Naive B cell (primary cell): ENCODE data around the gene RPL41. TPM values are rescaled to one million over a fixed set of nuclear protein-coding genes. Genes with fewer than 3 reads are reported as not detected.
A peak's percentile ranks its signal among the peaks of the same experiment; 100 is the strongest.

ENCODE experiments used
- ATAC-seq, 2 donors: fragments of 150-1000 bp; cut with Tn5 transposase; 2 replicates each; pipeline ENCODE4 v1.10.0; 2021; ENCODE audit warnings: low read depth in 2 of 2, mild to moderate bottlenecking in 2 of 2, moderate library complexity in 2 of 2
- DNase-seq: peaks from one replicate; pipeline ENCODE4 v3.0.0; 2022
- H3K27ac Mint-ChIP-seq, 6 donors: one replicate each; pipeline ENCODE4 v1.8.0; 2020 to 2022; ENCODE audit warnings: mild to moderate bottlenecking in 6 of 6, mixed read lengths in 6 of 6, moderate library complexity in 5 of 6, inconsistent platforms in 2 of 6
- H3K27me3 Mint-ChIP-seq, 3 donors: one replicate each; pipeline ENCODE4 v1.8.0; 2021 to 2022; ENCODE audit warnings: mixed read lengths in 3 of 3, mild to moderate bottlenecking in 1 of 3
- H3K36me3 Mint-ChIP-seq, 2 donors: one replicate each; pipeline ENCODE4 v1.8.0; 2020 to 2022; ENCODE audit warnings: mixed read lengths in 2 of 2, inconsistent platforms in 1 of 2, mild to moderate bottlenecking in 1 of 2
- H3K4me1 Mint-ChIP-seq, 3 donors: one replicate each; pipeline ENCODE4 v1.8.0; 2020 to 2022; ENCODE audit warnings: mixed read lengths in 3 of 3, inconsistent platforms in 1 of 3, mild to moderate bottlenecking in 1 of 3, moderate library complexity in 1 of 3
- H3K4me3 Mint-ChIP-seq, 8 donors: one replicate each; pipeline ENCODE4 v1.8.0; 2020 to 2022; ENCODE audit warnings: mild to moderate bottlenecking in 8 of 8, mixed read lengths in 8 of 8, moderate library complexity in 8 of 8, inconsistent platforms in 2 of 8
- H3K9me3 Mint-ChIP-seq, 7 donors: one replicate each; pipeline ENCODE4 v1.8.0; 2020 to 2022; ENCODE audit warnings: mixed read lengths in 7 of 7, mild to moderate bottlenecking in 5 of 7, inconsistent platforms in 2 of 7, moderate library complexity in 1 of 7
- polyA plus RNA-seq, 6 donors: library from polyadenylated mRNA; unstranded; fragments of 300-500 nt; fragmentation: Illumina TruSeq; gene quantifications; one replicate each; pipeline ENCODE4 v1.2.3, GENCODE V29; 2021; ENCODE audit warnings: low read depth in 6 of 6

The RPL41 gene
- polyA plus RNA-seq, 6 donors from 2014 or later: 5,503 to 9,903 (median 8,851) TPM

GRCh38 chr12:56163533-56164344, 47.3 kb downstream of the RPL41 start:
- ATAC-seq (no peak), DNase-seq (no peak)
- no peaks in the 10 kb centered on the region for H3K9me3 Mint-ChIP-seq
- peak overlapping the region in 2 of 6 donors; percentile 38 to 64 for H3K27ac Mint-ChIP-seq
- no peaks in the 10 kb centered on the region for H3K27me3 Mint-ChIP-seq
- peaks cover 28% of the 10 kb centered on the region in 3 donors for H3K4me1 Mint-ChIP-seq
- H3K36me3 Mint-ChIP-seq: peaks cover 4 to 43% of the 10 kb centered on the region in 2 donors
- peak overlapping the region in 2 of 8 donors; percentile 3 to 12 for H3K4me3 Mint-ChIP-seq

GRCh38 chr12:56164345-56164729, 47.9 kb downstream of the RPL41 start:
- Mint-ChIP-seq H3K27me3 (no peaks in the 10 kb centered on the region), H3K36me3 (peaks cover 4 to 44% of the 10 kb centered on the region in 2 donors), H3K4me1 (peaks cover 22% of the 10 kb centered on the region in 3 donors), H3K9me3 (no peaks in the 10 kb centered on the region), H3K4me3 (no peak overlapping the region), H3K27ac (peak overlapping the region in 1 of 6 donors; percentile 65)
- no peak for ATAC-seq
- no peak for DNase-seq

DNA sequence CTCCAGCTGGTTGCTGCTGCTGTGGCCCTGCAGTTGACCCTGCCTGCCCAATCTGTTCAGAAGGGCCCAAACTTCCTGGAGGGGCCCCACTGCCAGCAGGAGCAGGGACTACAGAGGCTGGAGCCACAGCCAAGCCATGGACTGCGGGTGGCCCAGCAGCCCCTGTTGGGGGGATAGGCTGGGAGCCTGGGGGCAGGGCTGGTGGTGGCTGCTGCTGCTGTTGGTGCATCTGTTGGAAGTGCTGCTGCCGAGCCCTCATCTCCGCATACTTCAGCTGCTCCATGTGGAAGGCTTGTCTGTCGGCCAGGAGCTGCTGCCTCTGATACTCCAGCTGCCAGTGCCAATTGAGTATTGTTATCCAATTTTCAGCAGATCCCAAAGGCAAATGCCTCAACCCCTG, 48.9 kb downstream of the RPL41 start:
- Mint-ChIP-seq H3K4me1 (peaks cover 11 to 12% (median 12%) of the 10 kb centered on the region in 3 donors), H3K4me3 (peak overlapping the region in 1 of 8 donors; percentile 75), H3K27me3 (no peaks in the 10 kb centered on the region), H3K9me3 (no peaks in the 10 kb centered on the region), H3K27ac (peak overlapping the region in 2 of 6 donors; percentile 57 to 68), H3K36me3 (peaks cover 11 to 48% of the 10 kb centered on the region in 2 donors)
- no peak for DNase-seq
- ATAC-seq: no peak

Other genes starting within 250 kb of the RPL41 start
- 10 to 100 TPM; 60.7 to 88.1 (median 76.5) TPM for gene PYM1, start 188.7 kb upstream of the RPL41 start, polyA plus RNA-seq
- gene DGKA, start 185.5 kb upstream of the RPL41 start, polyA plus RNA-seq: 100 to 1,000 TPM in 1 of 6 donors, 10 to 100 TPM in 5; 64.0 to 119 (median 65.9) TPM
- under 1 TPM in 1 of 6 donors, not detected in 5; 0.38 TPM for gene PMEL, start 150.6 kb upstream of the RPL41 start, polyA plus RNA-seq
- gene CDK2, start 149.8 kb upstream of the RPL41 start, polyA plus RNA-seq: 10 to 100 TPM in 5 of 6 donors, 1 to 10 TPM in 1; 10.0 to 18.6 (median 11.9) TPM
- gene RAB5B, start 142.6 kb upstream of the RPL41 start, polyA plus RNA-seq: 10 to 100 TPM; 58.4 to 77.7 (median 68.8) TPM
- under 1 TPM in 4 of 6 donors, not detected in 2; 0.18 to 0.58 (median 0.31) TPM for gene SUOX, start 119.4 kb upstream of the RPL41 start, polyA plus RNA-seq
- gene IKZF4, start 95.6 kb upstream of the RPL41 start, polyA plus RNA-seq: under 1 TPM in 5 of 6 donors, not detected in 1; 0.14 to 0.32 (median 0.25) TPM
- gene RPS26, start 74.7 kb upstream of the RPL41 start, polyA plus RNA-seq: 100 to 1,000 TPM; 199 to 764 (median 532) TPM
- gene ERBB3, start 36.5 kb upstream of the RPL41 start, polyA plus RNA-seq: not detected
- 100 to 1,000 TPM; 124 to 141 (median 132) TPM for gene PA2G4, start 12.1 kb upstream of the RPL41 start, polyA plus RNA-seq
- gene ZC3H10, start 1.6 kb downstream of the RPL41 start, polyA plus RNA-seq: 1 to 10 TPM; 1.0 to 7.8 (median 3.4) TPM
- gene ESYT1, start 11.6 kb downstream of the RPL41 start, polyA plus RNA-seq: 100 to 1,000 TPM; 145 to 293 (median 196) TPM
- 10 to 100 TPM; 14.2 to 35.1 (median 20.2) TPM for gene MYL6B, start 36.0 kb downstream of the RPL41 start, polyA plus RNA-seq
- gene MYL6, start 41.7 kb downstream of the RPL41 start, polyA plus RNA-seq: 1,000 to 10,000 TPM; 1,680 to 2,679 (median 1,914) TPM
- gene SMARCC2, start 72.8 kb downstream of the RPL41 start, polyA plus RNA-seq: 100 to 1,000 TPM in 1 of 6 donors, 10 to 100 TPM in 5; 33.3 to 112 (median 64.8) TPM
- 100 to 1,000 TPM in 5 of 6 donors, 10 to 100 TPM in 1; 95.2 to 136 (median 109) TPM for gene RNF41, start 105.3 kb downstream of the RPL41 start, polyA plus RNA-seq
- 1 to 10 TPM in 5 of 6 donors, under 1 TPM in 1; 0.73 to 5.7 (median 3.9) TPM for gene NABP2, start 107.7 kb downstream of the RPL41 start, polyA plus RNA-seq
- not detected for gene SLC39A5, start 113.4 kb downstream of the RPL41 start, polyA plus RNA-seq
- 10 to 100 TPM in 3 of 6 donors, 1 to 10 TPM in 3; 2.3 to 13.2 (median 8.0) TPM for gene ANKRD52, start 141.8 kb downstream of the RPL41 start, polyA plus RNA-seq
- 10 to 100 TPM in 5 of 6 donors, 1 to 10 TPM in 1; 9.5 to 16.6 (median 14.2) TPM for gene COQ10A, start 150.3 kb downstream of the RPL41 start, polyA plus RNA-seq
- gene CS, start 183.7 kb downstream of the RPL41 start, polyA plus RNA-seq: 10 to 100 TPM; 60.8 to 88.7 (median 72.1) TPM
- 100 to 1,000 TPM; 134 to 210 (median 152) TPM for gene CNPY2, start 199.4 kb downstream of the RPL41 start, polyA plus RNA-seq
- 10 to 100 TPM in 5 of 6 donors, 1 to 10 TPM in 1; 10.0 to 15.3 (median 13.6) TPM for gene PAN2, start 217.4 kb downstream of the RPL41 start, polyA plus RNA-seq
- gene IL23A, start 222.3 kb downstream of the RPL41 start, polyA plus RNA-seq: 10 to 100 TPM in 4 of 6 donors, 1 to 10 TPM in 2; 8.0 to 15.6 (median 12.9) TPM
- 100 to 1,000 TPM; 119 to 150 (median 131) TPM for gene STAT2, start 243.5 kb downstream of the RPL41 start, polyA plus RNA-seq
- not detected for gene APOF, start 246.2 kb downstream of the RPL41 start, polyA plus RNA-seq